ENCODE measurements around the gene TMEM204.

The TMEM204 gene

DNA sequence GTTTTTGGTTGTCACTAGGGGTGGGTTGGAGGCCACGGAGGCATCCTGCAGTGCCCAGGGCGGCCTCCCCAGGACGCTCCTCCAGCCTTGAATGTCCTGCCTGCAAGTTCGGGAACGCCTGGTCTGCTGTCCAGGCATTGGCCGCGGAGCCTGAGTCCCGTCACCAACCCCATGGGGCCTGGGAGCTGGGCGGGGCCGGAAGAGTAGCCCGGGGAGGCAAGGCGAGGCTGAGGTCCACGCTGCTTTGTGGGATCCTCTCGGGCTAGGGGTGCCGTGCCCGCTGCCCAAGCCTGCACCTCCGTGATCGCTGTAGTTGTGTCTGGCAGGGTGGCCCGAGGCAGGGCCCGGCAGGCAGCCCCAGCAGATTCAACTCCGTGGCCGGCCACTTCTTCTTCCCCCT lies 27.6 kb upstream of the TMEM204 start:
- Histone ChIP-seq H4K20me1 (ENCODE audit: control insufficient read depth, insufficient read depth, low read depth, low read length) (no peaks in the 10 kb centered on the region), H3K9me3 (ENCODE audit: control insufficient read depth, insufficient read depth, low read length) (no peaks in the 10 kb centered on the region), H3K27ac (ENCODE audit: low read depth, low read length) (no peak overlapping the region), H3K4me3 (ENCODE audit: low read length) (no peak overlapping the region), H3K4me2 (ENCODE audit: low read length) (no peak overlapping the region), H3K9me2 (replicated peaks; ENCODE audit: control insufficient read depth, low read length) (no peaks in the 10 kb centered on the region), H3F3A (ENCODE audit: control insufficient read depth, insufficient read depth) (no peaks in the 10 kb centered on the region), H3K27me3 (ENCODE audit: control insufficient read depth, low read length) (no peaks in the 10 kb centered on the region), H3K4me1 (ENCODE audit: control insufficient read depth, low read length) (no peaks in the 10 kb centered on the region), H3K79me2 (ENCODE audit: control insufficient read depth, low read length) (no peaks in the 10 kb centered on the region), H3K36me3 (ENCODE audit: control insufficient read depth, low read length) (peaks cover 38% of the 10 kb centered on the region)
- no peak for TF ChIP-seq EZH2phosphoT487 (IDR thresholded peaks at IDR 0.05; ENCODE audit: borderline replicate concordance, low read length)
- TF ChIP-seq, protein P1, sequence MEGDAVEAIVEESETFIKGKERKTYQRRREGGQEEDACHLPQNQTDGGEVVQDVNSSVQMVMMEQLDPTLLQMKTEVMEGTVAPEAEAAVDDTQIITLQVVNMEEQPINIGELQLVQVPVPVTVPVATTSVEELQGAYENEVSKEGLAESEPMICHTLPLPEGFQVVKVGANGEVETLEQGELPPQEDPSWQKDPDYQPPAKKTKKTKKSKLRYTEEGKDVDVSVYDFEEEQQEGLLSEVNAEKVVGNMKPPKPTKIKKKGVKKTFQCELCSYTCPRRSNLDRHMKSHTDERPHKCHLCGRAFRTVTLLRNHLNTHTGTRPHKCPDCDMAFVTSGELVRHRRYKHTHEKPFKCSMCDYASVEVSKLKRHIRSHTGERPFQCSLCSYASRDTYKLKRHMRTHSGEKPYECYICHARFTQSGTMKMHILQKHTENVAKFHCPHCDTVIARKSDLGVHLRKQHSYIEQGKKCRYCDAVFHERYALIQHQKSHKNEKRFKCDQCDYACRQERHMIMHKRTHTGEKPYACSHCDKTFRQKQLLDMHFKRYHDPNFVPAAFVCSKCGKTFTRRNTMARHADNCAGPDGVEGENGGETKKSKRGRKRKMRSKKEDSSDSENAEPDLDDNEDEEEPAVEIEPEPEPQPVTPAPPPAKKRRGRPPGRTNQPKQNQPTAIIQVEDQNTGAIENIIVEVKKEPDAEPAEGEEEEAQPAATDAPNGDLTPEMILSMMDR (IDR thresholded peaks at IDR 0.05; ENCODE audit: low read depth, low read length, poor library complexity, severe bottlenecking), result no peak

DNA sequence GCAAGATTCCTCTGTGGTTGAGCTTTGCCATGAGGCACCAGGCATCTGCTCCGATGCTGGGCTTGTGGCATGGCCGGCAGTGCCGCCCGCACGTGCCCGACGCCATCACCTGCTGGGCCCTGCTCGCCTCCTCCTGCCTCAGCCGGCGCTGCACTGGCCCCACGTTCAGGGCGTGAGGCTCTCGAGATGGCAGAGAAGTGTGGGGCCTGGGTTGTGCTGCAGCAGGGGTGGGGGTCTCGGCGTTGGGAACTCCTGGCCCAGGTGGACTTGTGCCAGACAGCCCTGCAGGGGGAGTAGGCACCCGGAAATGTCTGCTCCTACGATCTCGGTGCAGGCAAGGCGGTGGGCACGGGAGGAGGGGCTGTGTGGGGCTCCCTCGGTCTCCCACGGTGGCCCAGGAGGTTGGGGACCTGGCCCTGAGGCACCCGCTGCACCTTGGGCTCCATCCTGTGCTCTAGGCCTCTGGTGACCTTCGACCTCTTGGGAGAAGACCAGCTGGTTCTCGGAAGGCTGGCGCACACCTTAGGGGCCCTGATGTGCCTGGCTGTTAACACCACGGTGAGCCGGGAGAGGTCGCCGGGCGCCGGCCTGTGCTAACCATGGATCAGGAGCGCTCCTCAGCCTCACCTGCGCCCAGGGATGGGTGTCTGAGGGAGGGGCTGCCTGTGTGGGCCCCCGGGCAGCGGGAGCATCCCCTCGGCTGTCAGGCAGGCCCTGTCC lies 26.8 kb upstream of the TMEM204 start:
- Histone ChIP-seq H3K27ac (ENCODE audit: low read depth, low read length) (no peak overlapping the region), H3K4me3 (ENCODE audit: low read length) (no peak overlapping the region), H3K4me1 (ENCODE audit: control insufficient read depth, low read length) (no peaks in the 10 kb centered on the region), H4K20me1 (ENCODE audit: control insufficient read depth, insufficient read depth, low read depth, low read length) (no peaks in the 10 kb centered on the region), H3K79me2 (ENCODE audit: control insufficient read depth, low read length) (no peaks in the 10 kb centered on the region), H3K9me3 (ENCODE audit: control insufficient read depth, insufficient read depth, low read length) (no peaks in the 10 kb centered on the region), H3K9me2 (replicated peaks; ENCODE audit: control insufficient read depth, low read length) (no peaks in the 10 kb centered on the region), H3K36me3 (ENCODE audit: control insufficient read depth, low read length) (peaks cover 30% of the 10 kb centered on the region), H3K27me3 (ENCODE audit: control insufficient read depth, low read length) (no peaks in the 10 kb centered on the region), H3F3A (ENCODE audit: control insufficient read depth, insufficient read depth) (no peaks in the 10 kb centered on the region), H3K4me2 (ENCODE audit: low read length) (no peak overlapping the region)
- TF ChIP-seq, protein P1 (IDR thresholded peaks at IDR 0.05; ENCODE audit: low read depth, low read length, poor library complexity, severe bottlenecking), result no peak
- TF ChIP-seq EZH2phosphoT487 (IDR thresholded peaks at IDR 0.05; ENCODE audit: borderline replicate concordance, low read length), result no peak

DNA sequence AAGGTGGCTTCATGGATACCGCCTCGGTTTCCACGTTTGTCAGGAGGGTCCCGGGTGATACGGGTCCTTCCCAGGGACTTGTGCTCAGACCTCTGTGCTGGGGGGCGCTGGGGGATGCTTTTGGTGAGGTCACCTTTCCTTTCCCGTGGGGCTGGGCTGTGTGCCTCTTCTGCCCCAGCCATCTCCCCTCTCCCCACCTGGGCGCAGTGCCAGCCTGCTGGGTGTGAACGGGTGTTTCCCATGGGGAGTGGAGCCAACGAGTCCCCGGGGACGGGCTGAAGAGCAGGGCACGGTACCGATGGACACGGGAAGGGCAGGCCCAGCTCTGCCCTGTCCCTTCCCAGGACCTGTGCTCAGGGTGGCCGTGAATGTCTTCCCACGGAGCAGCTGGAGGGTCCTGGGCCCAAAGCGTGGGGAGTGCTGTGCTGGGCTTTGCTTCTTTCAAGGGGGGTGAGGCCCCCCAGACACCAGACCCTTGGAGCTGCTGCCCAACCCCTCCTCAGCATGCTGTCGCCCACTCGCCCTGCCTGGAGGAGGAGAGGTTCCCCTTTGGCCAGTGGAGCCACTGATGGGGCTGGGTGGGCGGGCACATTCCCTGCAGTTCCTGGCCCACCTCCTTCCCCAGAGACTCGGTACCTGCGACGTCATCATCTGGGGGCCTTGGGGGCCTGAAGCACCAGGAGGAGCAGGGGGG lies 24.8 kb upstream of the TMEM204 start:
- no peak for TF ChIP-seq EZH2phosphoT487 (IDR thresholded peaks at IDR 0.05; ENCODE audit: borderline replicate concordance, low read length)
- TF ChIP-seq, protein P1 (IDR thresholded peaks at IDR 0.05; ENCODE audit: low read depth, low read length, poor library complexity, severe bottlenecking), result no peak
- H3K4me2 ChIP-seq (ENCODE audit: low read length), result no peak overlapping the region
- H3K79me2 ChIP-seq (ENCODE audit: control insufficient read depth, low read length), result no peaks in the 10 kb centered on the region
- H4K20me1 ChIP-seq (ENCODE audit: control insufficient read depth, insufficient read depth, low read depth, low read length), result no peaks in the 10 kb centered on the region
- no peak overlapping the region for H3K27ac ChIP-seq (ENCODE audit: low read depth, low read length)
- H3K27me3 ChIP-seq (ENCODE audit: control insufficient read depth, low read length), result no peaks in the 10 kb centered on the region
- H3K4me3 ChIP-seq (ENCODE audit: low read length), result no peak overlapping the region
- H3K9me3 ChIP-seq (ENCODE audit: control insufficient read depth, insufficient read depth, low read length), result no peaks in the 10 kb centered on the region
- H3K9me2 ChIP-seq (replicated peaks; ENCODE audit: control insufficient read depth, low read length), result no peaks in the 10 kb centered on the region
- no peaks in the 10 kb centered on the region for H3K4me1 ChIP-seq (ENCODE audit: control insufficient read depth, low read length)
- peaks cover 10% of the 10 kb centered on the region for H3K36me3 ChIP-seq (ENCODE audit: control insufficient read depth, low read length)
- H3F3A ChIP-seq (ENCODE audit: control insufficient read depth, insufficient read depth), result no peaks in the 10 kb centered on the region
